Osteoblast (primary cell): ENCODE data around the gene NOXRED1. TPM values are rescaled to one million over a fixed set of nuclear protein-coding genes. Genes with fewer than 3 reads are reported as not detected.

Source experiments
- DNase-seq: peaks from one replicate; pipeline ENCODE4 v3.0.0; 2011; ENCODE audit warnings: low spot score, mixed read lengths; ENCODE audit not compliant: insufficient read length; ENCODE audit errors: missing footprints
- H2AFZ ChIP-seq: 2 replicates; pipeline ENCODE4 v1.6.0; 2011; ENCODE audit warnings: mild to moderate bottlenecking, low read length
- H3K27ac ChIP-seq: 2 replicates; pipeline ENCODE4 v1.5.1; 2011; ENCODE audit warnings: mild to moderate bottlenecking, low read depth, low read length, moderate library complexity
- H3K27me3 ChIP-seq: 2 replicates; pipeline ENCODE4 v1.6.0; 2012; ENCODE audit warnings: mild to moderate bottlenecking, control low read depth, inconsistent platforms, low read length, moderate library complexity; ENCODE audit not compliant: insufficient read depth
- H3K36me3 ChIP-seq: 2 replicates; pipeline ENCODE4 v1.5.1; 2011; ENCODE audit warnings: mild to moderate bottlenecking, low read length, control low read depth, moderate library complexity; ENCODE audit not compliant: insufficient read depth
- H3K4me1 ChIP-seq: 2 replicates; pipeline ENCODE4 v1.5.1; 2011; ENCODE audit warnings: mild to moderate bottlenecking, low read length, control low read depth, moderate library complexity; ENCODE audit not compliant: insufficient read depth
- H3K4me2 ChIP-seq: 2 replicates; pipeline ENCODE4 v1.6.0; 2011; ENCODE audit warnings: mild to moderate bottlenecking, low read length; ENCODE audit not compliant: insufficient read depth
- H3K4me3 ChIP-seq: fragments of 200-600 bp; sonication (generic); 3 replicates; pipeline ENCODE4 v1.5.1; 2012; ENCODE audit warnings: mild to moderate bottlenecking, low read length, inconsistent platforms; ENCODE audit not compliant: insufficient read depth
- H3K79me2 ChIP-seq: 2 replicates; pipeline ENCODE4 v1.6.0; 2012; ENCODE audit warnings: mild to moderate bottlenecking, low read length, control low read depth, inconsistent platforms; ENCODE audit not compliant: insufficient read depth
- H3K9me3 ChIP-seq: 2 replicates; pipeline ENCODE4 v1.5.1; 2011; ENCODE audit warnings: low read depth, low read length, control low read depth
- H4K20me1 ChIP-seq: 2 replicates; pipeline ENCODE4 v1.6.0; 2012; ENCODE audit warnings: mild to moderate bottlenecking, low read length, control low read depth; ENCODE audit not compliant: insufficient read depth
- total RNA-seq: library from RNA; depleted of rRNA; stranded (reverse); fragments of >200 nt; gene quantifications from 2 replicates; pipeline ENCODE4 v1.2.3, GENCODE V29; 2012
- TF ChIP-seq, protein P1 (sequence below): IDR thresholded peaks from 2 replicates; pipeline ENCODE4 v1.5.1; 2011; ENCODE audit warnings: mild to moderate bottlenecking, low read depth, low read length, moderate library complexity; ENCODE audit errors: extremely low read depth

NOXRED1 gene
- total RNA-seq, 1 donor = 0.36 TPM

GRCh38 chr14:77457522-77458248 lies 34.4 kb upstream of the NOXRED1 start, which contains the start of the genes AHSA1 and VIPAS39:
Gene AHSA1, plus strand, starts transcription at chr14:77458093. Its CDS starts 97 bp downstream, at chr14:77458190.
Gene VIPAS39, minus strand, starts transcription at chr14:77457601. Its CDS starts 3,499 bp downstream, at chr14:77454102.
- H3K4me1 ChIP-seq = peaks cover 20% of the 10 kb centered on the region
- peak within 1 kb of the TSS; percentile 82 for H3K27ac ChIP-seq
- peaks cover 26% of the 10 kb centered on the region for H4K20me1 ChIP-seq
- H3K4me2 ChIP-seq = peak within 1 kb of the TSS; percentile 97
- no peaks in the 10 kb centered on the region for H3K9me3 ChIP-seq
- H3K4me3 ChIP-seq = peak within 1 kb of the TSS; percentile 85
- H3K79me2 ChIP-seq = peaks cover 65% of the 10 kb centered on the region
- no peaks in the 10 kb centered on the region for H3K27me3 ChIP-seq
- TF ChIP-seq, protein P1, sequence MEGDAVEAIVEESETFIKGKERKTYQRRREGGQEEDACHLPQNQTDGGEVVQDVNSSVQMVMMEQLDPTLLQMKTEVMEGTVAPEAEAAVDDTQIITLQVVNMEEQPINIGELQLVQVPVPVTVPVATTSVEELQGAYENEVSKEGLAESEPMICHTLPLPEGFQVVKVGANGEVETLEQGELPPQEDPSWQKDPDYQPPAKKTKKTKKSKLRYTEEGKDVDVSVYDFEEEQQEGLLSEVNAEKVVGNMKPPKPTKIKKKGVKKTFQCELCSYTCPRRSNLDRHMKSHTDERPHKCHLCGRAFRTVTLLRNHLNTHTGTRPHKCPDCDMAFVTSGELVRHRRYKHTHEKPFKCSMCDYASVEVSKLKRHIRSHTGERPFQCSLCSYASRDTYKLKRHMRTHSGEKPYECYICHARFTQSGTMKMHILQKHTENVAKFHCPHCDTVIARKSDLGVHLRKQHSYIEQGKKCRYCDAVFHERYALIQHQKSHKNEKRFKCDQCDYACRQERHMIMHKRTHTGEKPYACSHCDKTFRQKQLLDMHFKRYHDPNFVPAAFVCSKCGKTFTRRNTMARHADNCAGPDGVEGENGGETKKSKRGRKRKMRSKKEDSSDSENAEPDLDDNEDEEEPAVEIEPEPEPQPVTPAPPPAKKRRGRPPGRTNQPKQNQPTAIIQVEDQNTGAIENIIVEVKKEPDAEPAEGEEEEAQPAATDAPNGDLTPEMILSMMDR = no peak
- peak; percentile 94 for DNase-seq
- peaks cover 34% of the 10 kb centered on the region for H3K36me3 ChIP-seq
- peak within 1 kb of the TSS; percentile 94 for H2AFZ ChIP-seq

- Histone ChIP-seq H3K79me2 (peaks cover 65% of the 10 kb centered on the region), H3K4me2 (peak overlapping the region; percentile 81), H3K27me3 (no peaks in the 10 kb centered on the region), H2AFZ (peak overlapping the region; percentile 92), H3K36me3 (peaks cover 28% of the 10 kb centered on the region), H3K9me3 (no peaks in the 10 kb centered on the region), H3K4me3 (peak overlapping the region; percentile 85), H4K20me1 (peaks cover 26% of the 10 kb centered on the region), H3K27ac (peak overlapping the region; percentile 82), H3K4me1 (peaks cover 20% of the 10 kb centered on the region)
- peak; percentile 73 for DNase-seq
- TF ChIP-seq, protein P1 = no peak
Observed at GRCh38 chr14:77457115-77457521, 33.8 kb upstream of the NOXRED1 start.

- TF ChIP-seq, protein P1 = no peak
- Histone ChIP-seq H3K9me3 (no peaks in the 10 kb centered on the region), H3K4me3 (peak overlapping the region; percentile 85), H3K4me2 (peak overlapping the region; percentile 81), H3K27me3 (no peaks in the 10 kb centered on the region), H3K79me2 (peaks cover 56% of the 10 kb centered on the region), H4K20me1 (peaks cover 20% of the 10 kb centered on the region), H3K27ac (no peak overlapping the region), H3K36me3 (peaks cover 19% of the 10 kb centered on the region), H3K4me1 (peaks cover 20% of the 10 kb centered on the region), H2AFZ (no peak overlapping the region)
- no peak for DNase-seq
Observed at GRCh38 chr14:77455966-77456640, 32.8 kb upstream of the NOXRED1 start.

DNA sequence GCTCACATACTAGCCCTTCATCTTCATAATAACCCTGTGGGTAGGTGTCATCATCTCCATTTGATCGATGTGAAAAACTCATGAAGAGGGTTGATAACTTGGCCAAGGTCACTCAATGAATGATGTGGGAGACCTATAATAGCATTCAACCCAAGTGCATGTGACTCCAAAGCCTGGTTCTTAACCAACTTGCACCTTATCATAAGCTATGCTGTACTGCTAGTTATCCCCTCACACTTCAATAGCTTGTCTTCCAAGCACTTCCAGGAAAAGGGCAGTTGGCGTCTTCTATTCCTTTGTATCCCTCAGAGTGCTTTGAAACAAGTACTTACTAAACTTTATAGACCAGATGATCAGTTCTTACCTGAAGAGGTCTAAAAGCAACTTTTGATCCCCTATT lies 18.9 kb upstream of the NOXRED1 start:
- Histone ChIP-seq H3K4me1 (no peaks in the 10 kb centered on the region), H3K27me3 (no peaks in the 10 kb centered on the region), H3K27ac (no peak overlapping the region), H3K36me3 (peaks cover 42% of the 10 kb centered on the region), H4K20me1 (no peaks in the 10 kb centered on the region), H3K79me2 (no peaks in the 10 kb centered on the region), H3K4me3 (no peak overlapping the region), H3K9me3 (no peaks in the 10 kb centered on the region), H2AFZ (no peak overlapping the region), H3K4me2 (no peak overlapping the region)
- TF ChIP-seq, protein P1 = no peak
- DNase-seq = no peak
